ENCODE measurements around the gene ANXA5. TPM values are rescaled to one million over a fixed set of nuclear protein-coding genes. Genes with fewer than 3 reads are reported as not detected.
"Not testable (repeated sequence)": the region's sequence is repeated elsewhere in the genome, so short reads cannot be mapped to it uniquely, and the experiment has no call there.

Gene ANXA5
- total RNA-seq, 1 experiment from 2014 or later: 280 TPM

DNA sequence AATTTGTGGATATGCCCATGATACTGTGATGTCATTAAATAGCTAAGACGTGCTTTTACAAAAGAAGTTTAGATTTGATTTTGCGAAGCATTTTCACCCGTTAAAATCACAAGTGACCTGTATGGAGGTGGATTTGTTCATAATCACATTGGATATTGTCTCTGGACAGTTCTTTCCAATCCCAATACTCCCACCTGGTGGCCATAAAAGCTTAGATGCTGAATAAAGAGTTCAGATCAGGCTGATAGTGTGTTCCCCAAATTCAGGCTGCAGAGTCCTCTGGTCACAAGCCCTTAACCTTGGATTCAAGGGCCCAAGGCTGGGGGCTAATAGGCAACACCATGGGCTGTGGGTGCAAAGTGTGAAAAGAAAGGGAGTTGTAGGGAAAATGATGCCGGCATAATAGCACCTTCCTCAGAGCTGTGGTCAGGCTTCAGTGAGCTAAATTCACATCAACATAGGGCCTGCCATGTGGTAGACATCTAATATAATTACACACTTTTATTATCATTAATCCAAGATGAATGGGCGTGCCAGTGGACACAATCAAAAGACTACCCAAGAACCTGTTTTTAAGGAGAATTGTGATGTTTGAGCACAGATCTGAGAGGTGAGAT, 40.1 kb upstream of the ANXA5 start:
- ATAC-seq (peak; percentile 92), DNase-seq (peak; percentile 79)
- no peaks in the 10 kb centered on the region for H3K4me1 ChIP-seq (ENCODE audit: insufficient read depth, low read length)
- no peak overlapping the region for H3K27ac ChIP-seq (ENCODE audit: low read length)
- intact Hi-C loops (cut with micrococcal nuclease): loop anchor here (1.0 to 5.0 kb wide), 5 partner anchors 40 to 366 kb away; partner anchors contain the start of gene ANXA5
- no TSS peak for BruUV-seq (replicated peaks)
- H3K9me2 ChIP-seq (replicated peaks; ENCODE audit: low read length): no peaks in the 10 kb centered on the region
- H3K4me2 ChIP-seq (ENCODE audit: low read length): no peak overlapping the region
- no peaks in the 10 kb centered on the region for H3F3A ChIP-seq (ENCODE audit: low read length, unreplicated experiment)
- no peaks in the 10 kb centered on the region for H3K9me3 ChIP-seq (ENCODE audit: low read length)
- no peaks in the 10 kb centered on the region for H3K79me2 ChIP-seq (ENCODE audit: low read length)
- no peaks in the 10 kb centered on the region for H4K20me1 ChIP-seq (ENCODE audit: low read length)
- no peaks in the 10 kb centered on the region for H3K36me3 ChIP-seq (ENCODE audit: low read depth, low read length)
- H3K9ac ChIP-seq (ENCODE audit: low read length): no peak overlapping the region
- CTCF ChIA-PET: interaction anchor here (0.6 to 1.6 kb wide), 5 partner anchors 40 to 366 kb away, joined by 3 to 11 read pairs (median 4); partner anchors contain the start of gene ANXA5
- TF ChIP-seq, protein P1, sequence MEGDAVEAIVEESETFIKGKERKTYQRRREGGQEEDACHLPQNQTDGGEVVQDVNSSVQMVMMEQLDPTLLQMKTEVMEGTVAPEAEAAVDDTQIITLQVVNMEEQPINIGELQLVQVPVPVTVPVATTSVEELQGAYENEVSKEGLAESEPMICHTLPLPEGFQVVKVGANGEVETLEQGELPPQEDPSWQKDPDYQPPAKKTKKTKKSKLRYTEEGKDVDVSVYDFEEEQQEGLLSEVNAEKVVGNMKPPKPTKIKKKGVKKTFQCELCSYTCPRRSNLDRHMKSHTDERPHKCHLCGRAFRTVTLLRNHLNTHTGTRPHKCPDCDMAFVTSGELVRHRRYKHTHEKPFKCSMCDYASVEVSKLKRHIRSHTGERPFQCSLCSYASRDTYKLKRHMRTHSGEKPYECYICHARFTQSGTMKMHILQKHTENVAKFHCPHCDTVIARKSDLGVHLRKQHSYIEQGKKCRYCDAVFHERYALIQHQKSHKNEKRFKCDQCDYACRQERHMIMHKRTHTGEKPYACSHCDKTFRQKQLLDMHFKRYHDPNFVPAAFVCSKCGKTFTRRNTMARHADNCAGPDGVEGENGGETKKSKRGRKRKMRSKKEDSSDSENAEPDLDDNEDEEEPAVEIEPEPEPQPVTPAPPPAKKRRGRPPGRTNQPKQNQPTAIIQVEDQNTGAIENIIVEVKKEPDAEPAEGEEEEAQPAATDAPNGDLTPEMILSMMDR (conservative IDR thresholded peaks at IDR 0.05; ENCODE audit: low read depth, low read length): peak; percentile 77
- TF ChIP-seq EZH2phosphoT487 (IDR thresholded peaks at IDR 0.05; ENCODE audit: borderline replicate concordance, low read length): no peak
- no peak for TF ChIP-seq EZH2 (IDR thresholded peaks at IDR 0.05; ENCODE audit: low read length, unreplicated experiment)
- H2AFZ ChIP-seq (ENCODE audit: low read length): 0 out of 2 replicates have a peak overlapping the region, but pooled peaks have one; percentile 1
- H3K4me3 ChIP-seq (ENCODE audit: low read length): no peak overlapping the region
- POLR2A ChIA-PET (ENCODE audit: unreplicated experiment): no interaction called here
- H3K27me3 ChIP-seq (ENCODE audit: low read length): no peaks in the 10 kb centered on the region

DNA sequence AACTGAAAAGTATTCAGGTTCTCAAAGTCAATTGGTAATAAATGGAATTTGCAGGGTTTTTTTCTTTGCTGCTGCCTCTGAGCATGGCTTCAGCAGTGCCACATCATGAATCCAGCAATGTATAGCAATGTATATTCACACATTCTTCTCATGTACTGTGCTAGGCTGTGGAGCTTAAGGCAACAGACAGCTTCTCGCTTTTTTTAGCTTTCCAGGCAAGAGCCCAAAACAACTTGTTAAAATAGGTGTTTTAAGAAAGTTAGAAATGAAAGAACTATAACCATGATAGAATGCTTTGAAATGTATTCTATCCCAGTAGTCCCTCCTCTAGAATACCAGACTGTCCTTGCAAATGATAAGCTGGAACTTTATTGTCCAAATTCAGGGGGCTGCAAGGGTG, 37.8 kb upstream of the ANXA5 start:
- Histone ChIP-seq H3K36me3 (ENCODE audit: low read depth, low read length) (no peaks in the 10 kb centered on the region), H3K79me2 (ENCODE audit: low read length) (no peaks in the 10 kb centered on the region), H3F3A (ENCODE audit: low read length, unreplicated experiment) (no peaks in the 10 kb centered on the region), H3K27ac (ENCODE audit: low read length) (no peak overlapping the region), H3K9ac (ENCODE audit: low read length) (no peak overlapping the region), H2AFZ (ENCODE audit: low read length) (no peak overlapping the region), H3K27me3 (ENCODE audit: low read length) (no peaks in the 10 kb centered on the region), H3K9me3 (ENCODE audit: low read length) (no peaks in the 10 kb centered on the region), H4K20me1 (ENCODE audit: low read length) (no peaks in the 10 kb centered on the region), H3K9me2 (replicated peaks; ENCODE audit: low read length) (no peaks in the 10 kb centered on the region), H3K4me2 (ENCODE audit: low read length) (no peak overlapping the region), H3K4me1 (ENCODE audit: insufficient read depth, low read length) (no peaks in the 10 kb centered on the region), H3K4me3 (ENCODE audit: low read length) (no peak overlapping the region)
- no TSS peak for BruUV-seq (replicated peaks)
- intact Hi-C loops (cut with micrococcal nuclease): no loop called here
- ATAC-seq (no peak), DNase-seq (no peak)
- CTCF ChIA-PET: interaction anchor here (0.7 kb wide), 1 partner anchor 9 kb away, joined by 3 read pairs; no protein-coding TSS in a partner anchor
- TF ChIP-seq EZH2phosphoT487 (IDR thresholded peaks at IDR 0.05; ENCODE audit: borderline replicate concordance, low read length) (no peak), EZH2 (IDR thresholded peaks at IDR 0.05; ENCODE audit: low read length, unreplicated experiment) (no peak)
- TF ChIP-seq, protein P1 (conservative IDR thresholded peaks at IDR 0.05; ENCODE audit: low read depth, low read length): no peak
- POLR2A ChIA-PET (ENCODE audit: unreplicated experiment): no interaction called here

DNA sequence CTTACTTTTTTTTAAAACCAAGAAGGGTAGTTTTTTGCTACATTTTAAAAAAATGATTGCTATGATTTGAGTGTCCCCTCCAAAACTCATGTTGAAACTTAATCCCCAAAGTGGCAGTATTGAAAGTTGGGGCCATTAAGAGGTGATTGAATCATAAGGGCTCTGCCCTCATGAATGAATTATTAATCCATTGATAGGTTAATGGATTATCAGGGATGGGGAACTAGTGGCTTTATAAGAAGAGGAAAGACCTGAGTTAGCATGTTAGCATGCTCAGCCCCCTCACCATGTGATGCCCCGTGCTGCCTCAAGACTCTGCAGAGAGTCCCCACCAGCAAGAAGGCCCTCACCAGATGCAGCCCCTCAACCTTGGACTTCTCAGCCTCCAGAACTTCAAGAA, 37.2 kb upstream of the ANXA5 start:
- no TSS peak for BruUV-seq (replicated peaks)
- H3K4me2 ChIP-seq (ENCODE audit: low read length): no peak overlapping the region
- no peaks in the 10 kb centered on the region for H3K9me2 ChIP-seq (replicated peaks; ENCODE audit: low read length)
- H3K27me3 ChIP-seq (ENCODE audit: low read length): no peaks in the 10 kb centered on the region
- H3K4me3 ChIP-seq (ENCODE audit: low read length): no peak overlapping the region
- ATAC-seq: no peak
- intact Hi-C loops (cut with micrococcal nuclease): no loop called here
- H3F3A ChIP-seq (ENCODE audit: low read length, unreplicated experiment): no peaks in the 10 kb centered on the region
- H2AFZ ChIP-seq (ENCODE audit: low read length): no peak overlapping the region
- H4K20me1 ChIP-seq (ENCODE audit: low read length): no peaks in the 10 kb centered on the region
- no peak overlapping the region for H3K27ac ChIP-seq (ENCODE audit: low read length)
- H3K4me1 ChIP-seq (ENCODE audit: insufficient read depth, low read length): peaks cover 4% of the 10 kb centered on the region
- no peak for TF ChIP-seq EZH2phosphoT487 (IDR thresholded peaks at IDR 0.05; ENCODE audit: borderline replicate concordance, low read length)
- no peak for TF ChIP-seq EZH2 (IDR thresholded peaks at IDR 0.05; ENCODE audit: low read length, unreplicated experiment)
- POLR2A ChIA-PET (ENCODE audit: unreplicated experiment): no interaction called here
- H3K9me3 ChIP-seq (ENCODE audit: low read length): no peaks in the 10 kb centered on the region
- no peaks in the 10 kb centered on the region for H3K79me2 ChIP-seq (ENCODE audit: low read length)
- CTCF ChIA-PET: no interaction called here
- no peaks in the 10 kb centered on the region for H3K36me3 ChIP-seq (ENCODE audit: low read depth, low read length)
- H3K9ac ChIP-seq (ENCODE audit: low read length): no peak overlapping the region
- DNase-seq: no peak

DNA sequence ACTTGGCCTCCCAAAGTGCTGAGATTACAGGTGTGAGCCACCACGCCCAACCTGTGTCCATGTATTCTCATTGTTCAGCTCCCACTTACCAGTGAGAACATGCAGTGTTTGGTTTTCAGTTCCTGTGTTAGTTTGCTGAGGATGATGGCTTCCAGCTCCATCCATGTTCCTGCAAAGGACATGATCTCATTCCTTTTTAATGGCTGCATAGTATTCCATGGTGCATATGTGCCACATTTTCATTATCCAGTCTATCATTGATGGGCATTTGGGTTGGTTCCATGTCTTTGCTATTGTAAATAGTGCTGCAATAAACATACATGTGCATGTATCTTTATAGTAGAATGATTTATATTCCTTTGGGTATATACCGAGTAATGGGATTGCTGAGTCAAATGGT, 33.0 kb upstream of the ANXA5 start:
- H3F3A ChIP-seq (ENCODE audit: low read length, unreplicated experiment); H3K79me2 ChIP-seq (ENCODE audit: low read length); H3K36me3 ChIP-seq (ENCODE audit: low read depth, low read length); POLR2A ChIA-PET (ENCODE audit: unreplicated experiment); H3K4me2 ChIP-seq (ENCODE audit: low read length); DNase-seq; H3K9ac ChIP-seq (ENCODE audit: low read length); H3K4me3 ChIP-seq (ENCODE audit: low read length); ATAC-seq; H3K27me3 ChIP-seq (ENCODE audit: low read length); CTCF ChIA-PET; H3K9me3 ChIP-seq (ENCODE audit: low read length); H3K9me2 ChIP-seq (replicated peaks; ENCODE audit: low read length); H2AFZ ChIP-seq (ENCODE audit: low read length); H4K20me1 ChIP-seq (ENCODE audit: low read length); BruUV-seq (replicated peaks); H3K27ac ChIP-seq (ENCODE audit: low read length): not testable (repeated sequence)
- intact Hi-C loops (cut with micrococcal nuclease): loop anchor here (2.0 kb wide), 2 partner anchors 61 to 71 kb away; partner anchors contain the start of gene EXOSC9
- peaks cover 27% of the 10 kb centered on the region for H3K4me1 ChIP-seq (ENCODE audit: insufficient read depth, low read length)

All from PC-3 (cell line).